H1 (cell line): ENCODE data around the gene DIPK1B. TPM values are rescaled to one million over a fixed set of nuclear protein-coding genes. Genes with fewer than 3 reads are reported as not detected.

Source experiments
- CTCF ChIA-PET: fragments of 300-600 bp; sonication (Branson Sonifier 250); formaldehyde crosslinking; loops from one replicate; lab custom pipeline; 2021; ENCODE audit not compliant: partially characterized antibody; lab: Charles Lee
- POLR2A ChIA-PET: fragments of 300-600 bp; sonication (Branson Sonifier 250); formaldehyde crosslinking; loops from one replicate; lab custom pipeline; 2021; ENCODE audit warnings: inconsistent platforms; ENCODE audit not compliant: partially characterized antibody; lab: Charles Lee
- DNase-seq, 2 experiments: peaks; one replicate each; pipeline versions ENCODE4 v3.0.0 to v3.0.0-alpha.2; 2010 to 2022; ENCODE audit warnings: low spot score in 2 of 2, low read depth in 1 of 2, mixed read lengths in 1 of 2
- FAIRE-seq: peaks from 2 replicates; lab custom pipeline; 2011; peaks lifted over from hg19 to GRCh38; lab: Jason Lieb, UNC
- H2AFZ ChIP-seq: 2 replicates; pipeline ENCODE4 v1.8.1; 2012; ENCODE audit warnings: low read length, inconsistent platforms
- H2AK5ac ChIP-seq: 2 replicates; pipeline ENCODE4 v1.6.1; 2013; ENCODE audit warnings: low read depth, low read length
- H2BK120ac ChIP-seq: replicated peaks from 2 replicates; pipeline ENCODE3; 2013; ENCODE audit warnings: low read depth, low read length, inconsistent platforms
- H2BK12ac ChIP-seq: 2 replicates; pipeline ENCODE4 v1.6.1; 2013; ENCODE audit warnings: low read depth, low read length
- H2BK15ac ChIP-seq: 2 replicates; pipeline ENCODE4 v1.6.1; 2013; ENCODE audit warnings: low read length
- H2BK20ac ChIP-seq: 2 replicates; pipeline ENCODE4 v1.6.1; 2013; ENCODE audit warnings: low read length
- H2BK5ac ChIP-seq: 2 replicates; pipeline ENCODE4 v1.6.1; 2013; ENCODE audit warnings: low read depth, low read length
- H3K14ac ChIP-seq: 2 replicates; pipeline ENCODE4 v1.6.1; 2013; ENCODE audit warnings: inconsistent platforms; ENCODE audit not compliant: insufficient read length
- H3K18ac ChIP-seq: 2 replicates; pipeline ENCODE4 v1.6.1; 2013; ENCODE audit warnings: low read length; ENCODE audit errors: extremely low read depth
- H3K23ac ChIP-seq: 2 replicates; pipeline ENCODE4 v1.6.1; 2013; ENCODE audit warnings: inconsistent platforms; ENCODE audit not compliant: insufficient read length
- H3K23me2 ChIP-seq: 2 replicates; pipeline ENCODE4 v1.6.1; 2013; ENCODE audit warnings: low read depth, low read length
- H3K27ac ChIP-seq: 2 replicates; pipeline ENCODE4 v1.6.1; 2011; ENCODE audit warnings: low read depth, low read length, inconsistent platforms
- H3K27me3 ChIP-seq, 4 experiments: replicated peaks in 1 of 4; 1 replicate in 1 of 4; 2 replicates in 3 of 4; pipeline versions ENCODE4 v1.6.1 to v1.8.1; 2011 to 2013; ENCODE audit warnings: low read length in 3 of 4, mild to moderate bottlenecking in 3 of 4, inconsistent platforms in 2 of 4, mixed read lengths in 2 of 4, moderate library complexity in 1 of 4; ENCODE audit not compliant: control insufficient read depth in 3 of 4, insufficient read depth in 3 of 4; ENCODE audit errors: extremely low read depth in 1 of 4
- H3K36me3 ChIP-seq, 4 experiments: 2 replicates each; pipeline versions ENCODE4 v1.6.1 to v1.8.1; 2011 to 2013; ENCODE audit warnings: mild to moderate bottlenecking in 4 of 4, low read length in 3 of 4, moderate library complexity in 2 of 4, control low read depth in 1 of 4, inconsistent platforms in 1 of 4; ENCODE audit not compliant: insufficient read depth in 4 of 4, control insufficient read depth in 2 of 4
- H3K4ac ChIP-seq: replicated peaks from 2 replicates; pipeline ENCODE3; 2013; ENCODE audit warnings: low read length, low read depth, mixed read lengths, inconsistent platforms; ENCODE audit not compliant: insufficient read length
- H3K4me1 ChIP-seq, 4 experiments: replicated peaks in 1 of 4; 1 replicate in 1 of 4; 2 replicates in 3 of 4; pipeline versions ENCODE4 v1.6.1 to v1.8.1; 2011 to 2013; ENCODE audit warnings: low read length in 3 of 4, inconsistent platforms in 2 of 4, mixed read lengths in 1 of 4; ENCODE audit not compliant: insufficient read depth in 4 of 4, control insufficient read depth in 3 of 4
- H3K4me2 ChIP-seq, 2 experiments: 2 replicates each; pipeline versions ENCODE4 v1.6.1 to v1.8.1; 2011 to 2013; ENCODE audit warnings: low read depth in 2 of 2, low read length in 2 of 2, control low read depth in 1 of 2, inconsistent platforms in 1 of 2, mild to moderate bottlenecking in 1 of 2; ENCODE audit not compliant: insufficient read depth in 1 of 2
- H3K4me3 ChIP-seq, 4 experiments: fragments of 200-600, 300-600 bp in 1 of 4; sonication (generic), shearing (Covaris generic), sonication (Bioruptor Twin) in 1 of 4; 2 replicates each; pipeline versions ENCODE4 v1.5.1 to v1.8.1; 2011 to 2016; ENCODE audit warnings: low read length in 4 of 4, low read depth in 3 of 4, control low read depth in 2 of 4, inconsistent platforms in 2 of 4, mild to moderate bottlenecking in 2 of 4, mixed read lengths in 1 of 4, moderate library complexity in 1 of 4; ENCODE audit not compliant: insufficient read depth in 2 of 4; ENCODE audit errors: extremely low read depth in 1 of 4
- H3K56ac ChIP-seq: replicated peaks from 2 replicates; pipeline ENCODE3; 2013; ENCODE audit warnings: low read depth, mild to moderate bottlenecking, mixed read lengths, low read length, inconsistent platforms; ENCODE audit not compliant: insufficient read length
- H3K79me1 ChIP-seq: 2 replicates; pipeline ENCODE4 v1.6.1; 2013; ENCODE audit warnings: low read depth, low read length, control low read depth
- H3K79me2 ChIP-seq, 2 experiments: 2 replicates each; pipeline versions ENCODE4 v1.6.1 to v1.8.1; 2012 to 2013; ENCODE audit warnings: low read length in 2 of 2, mild to moderate bottlenecking in 2 of 2, inconsistent platforms in 1 of 2; ENCODE audit not compliant: insufficient read depth in 2 of 2, control insufficient read depth in 1 of 2
- H3K9ac ChIP-seq, 4 experiments: replicated peaks in 1 of 4; 1 replicate in 1 of 4; 2 replicates in 3 of 4; pipeline versions ENCODE4 v1.6.1 to v1.8.1; 2011 to 2013; ENCODE audit warnings: low read depth in 3 of 4, low read length in 3 of 4, control low read depth in 2 of 4, mild to moderate bottlenecking in 2 of 4, moderate library complexity in 2 of 4, inconsistent platforms in 1 of 4; ENCODE audit errors: extremely low read depth in 1 of 4
- H3K9me3 ChIP-seq, 2 experiments: 2 replicates each; pipeline versions ENCODE4 v1.6.1 to v1.8.1; 2012 to 2013; ENCODE audit warnings: mild to moderate bottlenecking in 2 of 2, moderate library complexity in 2 of 2, control low read depth in 1 of 2, inconsistent platforms in 1 of 2, low read depth in 1 of 2, low read length in 1 of 2, mixed read lengths in 1 of 2; ENCODE audit not compliant: insufficient read depth in 2 of 2
- H4K20me1 ChIP-seq, 2 experiments: replicated peaks in 1 of 2; 2 replicates each; pipeline versions ENCODE3 to v1.8.1; 2011 to 2013; ENCODE audit warnings: inconsistent platforms in 2 of 2, low read length in 2 of 2, mild to moderate bottlenecking in 1 of 2; ENCODE audit not compliant: insufficient read depth in 2 of 2, control insufficient read depth in 1 of 2
- H4K5ac ChIP-seq: 2 replicates; pipeline ENCODE4 v1.6.1; 2013; ENCODE audit warnings: low read length, low read depth, mixed read lengths, inconsistent platforms; ENCODE audit not compliant: insufficient read length
- H4K8ac ChIP-seq: 2 replicates; pipeline ENCODE4 v1.8.0; 2013; ENCODE audit warnings: mild to moderate bottlenecking, moderate library complexity, low read length, inconsistent platforms; ENCODE audit not compliant: insufficient read depth; ENCODE audit errors: extremely low read depth
- H4K91ac ChIP-seq: replicated peaks from 2 replicates; pipeline ENCODE3; 2013; ENCODE audit warnings: low read length, mixed read lengths, inconsistent platforms; ENCODE audit not compliant: insufficient read length
- CBX5 ChIP-seq: fragments of 300-800, 300-1000 bp; sonication (generic); IDR thresholded peaks from 2 replicates; pipeline ENCODE4 v1.7.1; 2016; ENCODE audit warnings: antibody characterized with exemption, low read length, low read depth
- CTBP2 ChIP-seq: IDR thresholded peaks from 2 replicates; pipeline ENCODE4 v1.7.0; 2011; ENCODE audit warnings: borderline replicate concordance, mild to moderate bottlenecking, moderate library complexity, mixed read lengths, low read length; ENCODE audit not compliant: insufficient read depth, insufficient read length
- HDAC2 ChIP-seq, 2 experiments: fragments of 300-600 bp in 1 of 2; sonication (generic) in 1 of 2; IDR thresholded peaks; 2 replicates each; pipeline ENCODE4 v1.6.1; 2011 to 2012; ENCODE audit warnings: low read depth in 2 of 2, low read length in 2 of 2, mild to moderate bottlenecking in 2 of 2, moderate library complexity in 2 of 2, borderline replicate concordance in 1 of 2, inconsistent platforms in 1 of 2
- JUN ChIP-seq: IDR thresholded peaks from 2 replicates; pipeline ENCODE4 v1.6.1; 2011; ENCODE audit warnings: low read depth, mild to moderate bottlenecking, improper control_type of control experiment, low read length
- MAFK ChIP-seq: IDR thresholded peaks from 2 replicates; pipeline ENCODE4 v1.6.1; 2012; ENCODE audit warnings: low read depth, mild to moderate bottlenecking, improper control_type of control experiment, low read length
- PHF8 ChIP-seq: fragments of 200-600 bp; sonication (generic); conservative IDR thresholded peaks from 2 replicates; pipeline ENCODE4 v1.7.1; 2012; ENCODE audit warnings: low read depth, mild to moderate bottlenecking, inconsistent platforms, low read length, moderate library complexity
- POLR2A ChIP-seq, 2 experiments: IDR thresholded peaks; 1 replicate in 1 of 2; 2 replicates in 1 of 2; pipeline ENCODE4 v1.6.1; 2011; ENCODE audit warnings: low read depth in 2 of 2, low read length in 2 of 2, mild to moderate bottlenecking in 2 of 2; ENCODE audit errors: control extremely low read depth in 1 of 2
- SIRT6 ChIP-seq: IDR thresholded peaks from one replicate; pipeline ENCODE4 v1.7.1; 2012; ENCODE audit warnings: low read length, inconsistent platforms
- SP1 ChIP-seq: IDR thresholded peaks from 2 replicates; pipeline ENCODE4 v1.6.1; 2011; ENCODE audit warnings: low read depth, low read length
- SUZ12 ChIP-seq: fragments of 200-600 bp; sonication (generic); IDR thresholded peaks from 2 replicates; pipeline ENCODE4 v1.6.1; 2012; ENCODE audit warnings: mild to moderate bottlenecking, inconsistent platforms, low read length, moderate library complexity, mixed read lengths
- TAF1 ChIP-seq: IDR thresholded peaks from 2 replicates; pipeline ENCODE4 v1.6.1; 2011; ENCODE audit warnings: mild to moderate bottlenecking, low read depth, low read length
- TBP ChIP-seq: IDR thresholded peaks from 2 replicates; pipeline ENCODE4 v1.6.1; 2011; ENCODE audit warnings: low read depth, low read length, improper control_type of control experiment
- WGBS, 2 experiments: shearing (Covaris generic) in 1 of 2; methylation state at CpG; one replicate each; pipeline versions ENCODE4 v1.1.6 to v1.1.7; 2013 to 2015; ENCODE audit warnings: low lambda C conversion rate in 2 of 2, mixed read lengths in 2 of 2, inconsistent platforms in 1 of 2, low coverage in 1 of 2, missing lambda C conversion rate in 1 of 2; ENCODE audit not compliant: insufficient replicate concordance in 2 of 2, insufficient coverage in 1 of 2, insufficient read length in 1 of 2; ENCODE audit errors: extremely low coverage in 1 of 2, missing lambda C conversion rate in 1 of 2; 5-methylcytosine and 5-hydroxymethylcytosine counted together
- polyA plus RNA-seq, 7 experiments: library from polyadenylated mRNA; depleted of rRNA in 3 of 7; stranded (reverse) in 5 of 7; unstranded in 2 of 7; fragments of >200 nt in 5 of 7; fragments of 200-250 nt in 2 of 7; gene quantifications; 1 replicate in 5 of 7; 2 replicates in 1 of 7; 4 replicates in 1 of 7; pipeline versions ENCODE4 v1.2.1 to v1.2.3, GENCODE V29; 2011 to 2013; ENCODE audit warnings: missing spikeins in 2 of 7, mixed read lengths in 2 of 7
- total RNA-seq: library from RNA; stranded (reverse); fragmentation: NEBNext Ultra II Directional; extraction: Animal tissue kit (Norgen Biotek cat#: 25700); gene quantifications from 2 replicates; pipeline ENCODE4 v1.2.1, GENCODE V29; 2021

Gene DIPK1B
- total and polyA plus RNA-seq, 2 of the 8 experiments (the other 6 are each of a cell fraction or from before 2014, with no cell fraction given) = 32.3 to 64.8 TPM

DNA sequence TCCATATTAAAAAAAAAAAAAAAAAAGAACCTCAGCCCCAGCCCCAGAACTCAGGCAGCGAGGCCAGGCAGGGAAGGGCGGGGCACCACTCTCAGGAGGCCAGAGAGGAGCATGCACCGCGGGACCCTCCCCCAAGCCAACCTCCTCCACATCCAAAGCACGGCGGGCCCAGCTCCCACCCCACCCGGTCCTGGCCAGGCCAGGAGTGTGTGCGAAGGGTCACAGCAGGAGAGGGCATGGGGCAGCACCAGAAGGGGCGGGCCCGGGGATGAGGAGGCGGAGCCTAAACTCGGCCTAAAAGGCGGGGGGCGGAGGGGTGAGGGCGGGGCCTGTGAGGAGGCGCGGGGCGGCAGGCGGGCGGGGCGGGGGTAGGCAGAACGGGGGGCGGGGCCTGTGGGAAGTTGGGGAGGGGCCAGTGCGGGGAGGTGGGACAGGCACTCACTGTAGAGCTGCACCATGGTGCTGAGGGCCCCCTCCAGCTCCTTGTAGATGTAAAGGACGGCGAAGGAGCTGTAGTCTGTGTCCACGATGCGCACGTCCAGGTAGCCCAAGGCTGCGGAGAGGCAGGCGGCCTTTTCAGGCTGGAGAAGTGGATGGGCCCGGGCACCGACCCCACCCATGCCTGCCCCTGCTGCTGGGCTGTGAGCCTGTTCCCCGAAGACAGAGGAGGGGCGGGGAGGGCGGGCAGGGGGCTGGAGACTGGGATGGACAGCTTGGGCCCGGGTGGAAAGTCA is 50.7 kb downstream of the DIPK1B start:
- CTCF ChIA-PET = interaction anchor here (1.0 to 2.5 kb wide), 3 partner anchors 13 to 24 kb away, joined by 3 to 8 read pairs (median 4); no protein-coding TSS in a partner anchor
- Histone ChIP-seq H4K20me1 (no peaks in the 10 kb centered on the region), H3K36me3 (no peaks in the 10 kb centered on the region), H3K23ac (no peak overlapping the region), H3K14ac (no peak overlapping the region), H4K5ac (peak overlapping the region; percentile 29), H3K4ac (no peak overlapping the region), H2AK5ac (no peak overlapping the region), H3K9ac (no peak overlapping the region), H4K91ac (peak overlapping the region; percentile 93), H4K8ac (no peak overlapping the region), H3K4me1 (peaks cover 0 to 13% (median 6%) of the 10 kb centered on the region in 4 experiments; a peak in 4 of 7 replicates), H3K23me2 (no peaks in the 10 kb centered on the region; the same call in 1 of the 2 replicates), H3K4me3 (peak overlapping the region in 1 of 4 experiments; percentile 44; a peak in 2 of 8 replicates), H2BK5ac (no peak overlapping the region; the same call in 1 of the 2 replicates), H2BK15ac (no peak overlapping the region), H3K4me2 (peak overlapping the region; percentile 65 to 69), H3K18ac (no peak overlapping the region; the same call in none of the 2 replicates), H3K79me2 (no peaks in the 10 kb centered on the region), H3K79me1 (no peaks in the 10 kb centered on the region), H3K56ac (no peak overlapping the region), H3K9me3 (no peaks in the 10 kb centered on the region), H2BK20ac (no peak overlapping the region), H2BK12ac (peak overlapping the region; percentile 80; the same call in 1 of the 2 replicates), H3K27ac (no peak overlapping the region), H2AFZ (no peak overlapping the region), H2BK120ac (no peak overlapping the region), H3K27me3 (no peaks in the 10 kb centered on the region; a peak in 2 of 7 replicates)
- DNase-seq (peak; percentile 78 to 96), FAIRE-seq (no peak)
- 27% methylated on average over 11 of the region's 37 CpGs; no CpG with 5 or more reads in 1 of the 2 experiments for WGBS, 2 experiments
- POLR2A ChIA-PET = interaction anchor here (0.6 to 3.8 kb wide), 3 partner anchors 20 to 111 kb away, joined by 3 to 34 read pairs (median 3); partner anchors contain the start of gene LCN10
- TF ChIP-seq SP1 = no peak
- TF ChIP-seq PHF8 = peak; percentile 58; the same call in 1 of the 2 replicates
- no peak for TF ChIP-seq MAFK
- TF ChIP-seq SIRT6 = no peak
- TF ChIP-seq SUZ12 = no peak
- TF ChIP-seq JUN = no peak
- TF ChIP-seq CBX5 = no peak
- no peak for TF ChIP-seq HDAC2 (IDR thresholded peaks at IDR 0.05; ENCODE audit: borderline replicate concordance in 1 of 2, low read depth in 2 of 2, low read length in 2 of 2)
- no peak for TF ChIP-seq CTBP2
- 0 out of 2 replicates have a peak, but pooled peaks have one; percentile 32 for TF ChIP-seq TAF1
- peak; percentile 34; the same call in 1 of the 2 replicates for TF ChIP-seq TBP
- TF ChIP-seq POLR2A (IDR thresholded peaks at IDR 0.05; ENCODE audit: control extremely low read depth in 1 of 2, low read depth in 2 of 2, low read length in 2 of 2) = peak in 1 of 2 experiments; percentile 76; a peak in 1 of 3 replicates
